Putamen (tissue), 1 donor: Measurements from ENCODE around the gene STAB2.

Source experiments
- DNase-seq: peaks from one replicate; pipeline ENCODE4 v3.0.0-alpha.2; 2016; ENCODE audit warnings: low spot score

The STAB2 gene

GRCh38 chr12:103586791-103587370 lies at the start of gene STAB2:
TSS of gene STAB2 (plus strand) at chr12:103587273. CDS start at chr12:103587477, 204 bp downstream.
- DNase-seq, result no peak

- DNase-seq, result no peak
Observed at GRCh38 chr12:103538397-103538796, 48.7 kb upstream of the STAB2 start.

- no peak for DNase-seq
Observed at GRCh38 chr12:103540319-103540718, 46.8 kb upstream of the STAB2 start.

GRCh38 chr12:103542078-103542477 lies 45.0 kb upstream of the STAB2 start:
- no peak for DNase-seq

GRCh38 chr12:103546959-103547358 lies 40.1 kb upstream of the STAB2 start:
- no peak for DNase-seq

- no peak for DNase-seq
Observed at GRCh38 chr12:103547376-103547775, 39.7 kb upstream of the STAB2 start.

- DNase-seq, result no peak
Observed at GRCh38 chr12:103547929-103548328, 39.1 kb upstream of the STAB2 start.

- DNase-seq, result peak; percentile 49
Observed at GRCh38 chr12:103548622-103549601, 38.2 kb upstream of the STAB2 start.

- DNase-seq, result no peak
Observed at GRCh38 chr12:103556890-103557627, 30.0 kb upstream of the STAB2 start.

GRCh38 chr12:103557628-103558010 lies 29.5 kb upstream of the STAB2 start:
- DNase-seq, result no peak

GRCh38 chr12:103558879-103559278 lies 28.2 kb upstream of the STAB2 start:
- no peak for DNase-seq

- no peak for DNase-seq
Observed at GRCh38 chr12:103560604-103561101, 26.4 kb upstream of the STAB2 start.

- DNase-seq, result no peak
Observed at GRCh38 chr12:103561174-103561573, 25.9 kb upstream of the STAB2 start.

GRCh38 chr12:103566398-103566797 lies 20.7 kb upstream of the STAB2 start:
- no peak for DNase-seq

- DNase-seq, result no peak
Observed at GRCh38 chr12:103569278-103569677, 17.8 kb upstream of the STAB2 start.

- DNase-seq, result no peak
Observed at GRCh38 chr12:103571286-103571685, 15.8 kb upstream of the STAB2 start.

GRCh38 chr12:103572312-103573045 lies 14.6 kb upstream of the STAB2 start:
- DNase-seq, result no peak

GRCh38 chr12:103573185-103573584 lies 13.9 kb upstream of the STAB2 start:
- no peak for DNase-seq

GRCh38 chr12:103578926-103579325 lies 8.1 kb upstream of the STAB2 start:
- no peak for DNase-seq

- no peak for DNase-seq
Observed at GRCh38 chr12:103580026-103580425, 7.0 kb upstream of the STAB2 start.

GRCh38 chr12:103583008-103583407 lies 4.1 kb upstream of the STAB2 start:
- no peak for DNase-seq

- no peak for DNase-seq
Observed at GRCh38 chr12:103586132-103586531, 941 bp upstream of the STAB2 start.
